Loucy (cell line): ENCODE results near the gene MACROD2.

ENCODE experiments used
- CTCF ChIP-seq: fragments of 200-600 bp; sonication (generic); conservative IDR thresholded peaks from 2 replicates; pipeline ENCODE4 v1.5.1; 2014; ENCODE audit warnings: mild to moderate bottlenecking, antibody characterized with exemption, low read length
- EZH2phosphoT487 ChIP-seq: fragments of 200-600 bp; IDR thresholded peaks from 2 replicates; pipeline ENCODE4 v1.6.1; 2018; ENCODE audit warnings: antibody characterized with exemption, mild to moderate bottlenecking, moderate library complexity, borderline replicate concordance

DNA sequence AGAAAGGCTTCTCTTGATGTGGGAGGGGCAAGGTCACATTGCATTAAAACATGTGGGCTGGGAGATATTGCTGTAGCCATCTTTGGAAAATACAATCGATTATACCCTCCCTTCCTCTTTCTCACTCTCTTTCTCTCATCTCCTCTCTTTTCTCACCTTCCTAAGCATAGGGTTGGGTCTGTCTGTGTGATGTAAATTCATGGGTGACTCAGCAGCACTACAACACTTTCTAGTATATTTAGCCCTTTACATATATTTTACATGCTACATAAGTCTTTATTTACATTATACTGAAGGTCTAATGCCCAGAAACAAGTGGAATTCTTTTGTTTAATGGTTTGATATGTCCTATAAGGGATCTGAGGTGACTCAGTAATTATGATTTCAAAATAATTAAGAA lies 976.9 kb downstream of the MACROD2 start:
- TF ChIP-seq CTCF (no peak), EZH2phosphoT487 (no peak)
